Activated T-cell treated with anti-CD3 and anti-CD28 coated beads, Interleukin-2, amount 50 U/mL, for 72 hours (primary cell): ENCODE results near the gene LIMS2. TPM values are rescaled to one million over a fixed set of nuclear protein-coding genes. Genes with fewer than 3 reads are reported as not detected.

Experiments
- ATAC-seq, 2 donors: fragments of 150-1000 bp; cut with Tn5 transposase; replicated peaks in 1 of 2; 2 replicates each; pipeline ENCODE4 v1.10.0; 2021; ENCODE audit warnings: moderate library complexity in 2 of 2, mild to moderate bottlenecking in 1 of 2
- DNase-seq, 2 donors: peaks; one replicate each; pipeline ENCODE4 v3.0.0; 2021 to 2022; ENCODE audit warnings: mixed read lengths in 1 of 2
- H3K27ac Mint-ChIP-seq: one replicate; pipeline ENCODE4 v1.8.0; 2022; ENCODE audit warnings: mild to moderate bottlenecking, moderate library complexity, mixed read lengths
- H3K27me3 Mint-ChIP-seq: one replicate; pipeline ENCODE4 v1.8.0; 2022; ENCODE audit warnings: low read depth, mixed read lengths
- H3K36me3 Mint-ChIP-seq, 2 donors: one replicate each; pipeline ENCODE4 v1.8.0; 2022; ENCODE audit warnings: mixed read lengths in 2 of 2, mild to moderate bottlenecking in 1 of 2; ENCODE audit not compliant: insufficient read depth in 2 of 2
- H3K4me1 Mint-ChIP-seq: one replicate; pipeline ENCODE4 v1.8.0; 2022; ENCODE audit warnings: low read depth, mixed read lengths
- H3K4me3 Mint-ChIP-seq, 2 donors: one replicate each; pipeline ENCODE4 v1.8.0; 2022; ENCODE audit warnings: mild to moderate bottlenecking in 2 of 2, mixed read lengths in 2 of 2, moderate library complexity in 2 of 2
- H3K9me3 Mint-ChIP-seq, 2 donors: one replicate each; pipeline ENCODE4 v1.8.0; 2022; ENCODE audit warnings: mixed read lengths in 2 of 2
- total RNA-seq, 2 donors: library from RNA; stranded (reverse); gene quantifications; one replicate each; pipeline ENCODE4 v1.2.3, GENCODE V29; 2022

The LIMS2 gene
- total RNA-seq, 2 donors from 2014 or later = 6.4 to 10.3 TPM

GRCh38 chr2:127678531-127678930, 3.2 kb upstream of the LIMS2 start:
- Mint-ChIP-seq H3K27me3 (peaks cover 43% of the 10 kb centered on the region), H3K36me3 (no peaks in the 10 kb centered on the region), H3K4me3 (no peak overlapping the region), H3K9me3 (no peaks in the 10 kb centered on the region), H3K27ac (no peak overlapping the region), H3K4me1 (peaks cover 6% of the 10 kb centered on the region)
- DNase-seq (no peak), ATAC-seq (no peak)

- H3K27me3 Mint-ChIP-seq = peaks cover 56% of the 10 kb centered on the region
Observed at GRCh38 chr2:127676906-127677305, 1.6 kb upstream of the LIMS2 start.

GRCh38 chr2:127674241-127675209, 805 bp downstream of the LIMS2 start:
- peaks cover 65% of the 10 kb centered on the region for H3K27me3 Mint-ChIP-seq
- ATAC-seq (peak; percentile 52 to 67), DNase-seq (peak; percentile 38 to 46)
- no peaks in the 10 kb centered on the region for H3K36me3 Mint-ChIP-seq
- H3K4me1 Mint-ChIP-seq = peaks cover 6% of the 10 kb centered on the region
- no peak overlapping the region for H3K27ac Mint-ChIP-seq
- no peaks in the 10 kb centered on the region for H3K9me3 Mint-ChIP-seq
- peak overlapping the region; percentile 72 to 82 for H3K4me3 Mint-ChIP-seq

More at GRCh38 chr2:127676906-127677305, 1.6 kb upstream of the LIMS2 start:
- no peak overlapping the region for H3K27ac Mint-ChIP-seq
- H3K36me3 Mint-ChIP-seq = no peaks in the 10 kb centered on the region
- no peaks in the 10 kb centered on the region for H3K9me3 Mint-ChIP-seq
- no peak overlapping the region for H3K4me3 Mint-ChIP-seq
- ATAC-seq (no peak), DNase-seq (no peak)
- peaks cover 6% of the 10 kb centered on the region for H3K4me1 Mint-ChIP-seq

GRCh38 chr2:127673291-127674069, 1.9 kb downstream of the LIMS2 start:
- ATAC-seq = no peak
- Mint-ChIP-seq H3K36me3 (no peaks in the 10 kb centered on the region), H3K4me1 (peaks cover 6% of the 10 kb centered on the region), H3K4me3 (peak overlapping the region; percentile 19 to 82), H3K27ac (no peak overlapping the region), H3K9me3 (no peaks in the 10 kb centered on the region), H3K27me3 (peaks cover 70% of the 10 kb centered on the region)
- no peak for DNase-seq

- Mint-ChIP-seq H3K4me1 (peaks cover 6% of the 10 kb centered on the region), H3K4me3 (no peak overlapping the region), H3K9me3 (no peaks in the 10 kb centered on the region), H3K36me3 (no peaks in the 10 kb centered on the region), H3K27ac (no peak overlapping the region), H3K27me3 (peaks cover 64% of the 10 kb centered on the region)
- DNase-seq (no peak), ATAC-seq (no peak)
Observed at GRCh38 chr2:127672341-127673224, 2.7 kb downstream of the LIMS2 start.

GRCh38 chr2:127671557-127672302, 3.6 kb downstream of the LIMS2 start:
- Mint-ChIP-seq H3K9me3 (no peaks in the 10 kb centered on the region), H3K27me3 (peaks cover 64% of the 10 kb centered on the region), H3K4me3 (no peak overlapping the region), H3K27ac (no peak overlapping the region), H3K36me3 (no peaks in the 10 kb centered on the region), H3K4me1 (peaks cover 6% of the 10 kb centered on the region)
- DNase-seq (no peak), ATAC-seq (no peak)

- no peak overlapping the region for H3K4me3 Mint-ChIP-seq
- H3K36me3 Mint-ChIP-seq = no peaks in the 10 kb centered on the region
- DNase-seq = no peak
- no peak for ATAC-seq
- H3K9me3 Mint-ChIP-seq = no peaks in the 10 kb centered on the region
- H3K27ac Mint-ChIP-seq = no peak overlapping the region
- peaks cover 64% of the 10 kb centered on the region for H3K27me3 Mint-ChIP-seq
- H3K4me1 Mint-ChIP-seq = peaks cover 6% of the 10 kb centered on the region
Observed at GRCh38 chr2:127670957-127671290, 4.4 kb downstream of the LIMS2 start.

GRCh38 chr2:127670055-127670956, 5.0 kb downstream of the LIMS2 start:
- no peak for ATAC-seq
- Mint-ChIP-seq H3K27me3 (peaks cover 68% of the 10 kb centered on the region), H3K4me3 (no peak overlapping the region)

GRCh38 chr2:127669056-127669455, 6.3 kb downstream of the LIMS2 start:
- H3K27ac Mint-ChIP-seq = no peak overlapping the region
- no peak for ATAC-seq
- no peaks in the 10 kb centered on the region for H3K4me1 Mint-ChIP-seq
- no peak for DNase-seq
- H3K27me3 Mint-ChIP-seq = peaks cover 70% of the 10 kb centered on the region
- no peaks in the 10 kb centered on the region for H3K36me3 Mint-ChIP-seq
- no peaks in the 10 kb centered on the region for H3K9me3 Mint-ChIP-seq
- no peak overlapping the region for H3K4me3 Mint-ChIP-seq

More at GRCh38 chr2:127670055-127670956, 5.0 kb downstream of the LIMS2 start:
- H3K36me3 Mint-ChIP-seq = no peaks in the 10 kb centered on the region
- no peak overlapping the region for H3K27ac Mint-ChIP-seq
- peaks cover 6% of the 10 kb centered on the region for H3K4me1 Mint-ChIP-seq
- H3K9me3 Mint-ChIP-seq = no peaks in the 10 kb centered on the region
- DNase-seq = no peak

- Mint-ChIP-seq H3K27ac (no peak overlapping the region), H3K9me3 (no peaks in the 10 kb centered on the region), H3K4me3 (no peak overlapping the region), H3K27me3 (peaks cover 56% of the 10 kb centered on the region), H3K4me1 (peaks cover 3% of the 10 kb centered on the region), H3K36me3 (no peaks in the 10 kb centered on the region)
- ATAC-seq (no peak), DNase-seq (no peak)
Observed at GRCh38 chr2:127665267-127665893, 9.9 kb downstream of the LIMS2 start.

GRCh38 chr2:127664895-127665225, 10.5 kb downstream of the LIMS2 start:
- ATAC-seq (no peak), DNase-seq (no peak)
- peaks cover 54% of the 10 kb centered on the region for H3K27me3 Mint-ChIP-seq
- no peak overlapping the region for H3K4me3 Mint-ChIP-seq
- no peaks in the 10 kb centered on the region for H3K9me3 Mint-ChIP-seq
- H3K36me3 Mint-ChIP-seq = no peaks in the 10 kb centered on the region
- H3K27ac Mint-ChIP-seq = no peak overlapping the region
- peaks cover 3% of the 10 kb centered on the region for H3K4me1 Mint-ChIP-seq
